ENCODE measurements around the gene HNRNPUL1.

- TF ChIP-seq CTCF (IDR thresholded peaks at IDR 0.05) (no peak), POLR2A (IDR thresholded peaks at IDR 0.05) (no peak)
These were observed 31.3 kb downstream of the HNRNPUL1 start for GRCh38 chr19:41295499-41295898.
